ENCODE data around the gene SH3PXD2A. TPM values are rescaled to one million over a fixed set of nuclear protein-coding genes. Genes with fewer than 3 reads are reported as not detected.

The SH3PXD2A gene
- total and polyA plus RNA-seq, 10 of the 15 experiments (the other 5 are each of a cell fraction or from before 2014, with no cell fraction given) = 0.63 to 14.0 (median 4.4) TPM

DNA sequence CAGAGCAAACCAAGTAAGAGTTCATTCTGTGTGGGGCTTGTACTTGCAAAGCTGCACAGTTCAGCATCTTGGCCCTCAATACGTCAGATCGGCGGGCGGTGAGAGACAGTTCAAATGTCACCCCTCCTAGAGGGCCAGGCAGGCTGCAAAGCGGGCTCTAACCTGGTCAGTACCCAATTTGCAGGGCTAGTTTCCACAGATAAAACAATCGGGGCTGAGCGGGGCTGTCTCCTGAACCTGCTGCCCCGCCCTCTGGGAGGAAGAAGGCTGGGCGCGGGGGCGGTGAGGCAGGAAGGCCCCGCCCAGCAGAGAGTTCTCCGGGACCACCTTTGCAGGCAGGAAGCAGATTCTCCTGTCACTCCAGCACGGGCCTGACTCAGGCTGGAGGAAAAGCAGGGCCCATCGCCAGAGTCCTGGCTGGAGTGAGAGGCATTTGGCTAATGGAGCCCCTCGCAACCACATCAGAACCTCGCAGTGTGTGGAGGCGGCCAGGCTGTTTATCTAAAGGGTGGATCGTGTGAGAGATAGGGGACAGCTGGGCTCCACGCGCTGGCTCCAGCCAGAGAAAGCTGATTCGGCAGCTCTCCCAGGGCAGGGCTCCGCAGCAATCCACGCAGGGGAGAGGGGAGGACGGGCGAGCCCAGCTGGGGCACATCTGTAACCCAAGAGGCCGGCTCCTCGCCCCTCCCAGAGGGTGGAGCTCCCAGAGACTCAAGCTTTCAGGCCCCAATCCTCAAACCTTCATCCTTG lies 83.1 kb downstream of the SH3PXD2A start (continued):
- TF ChIP-seq, protein P1, sequence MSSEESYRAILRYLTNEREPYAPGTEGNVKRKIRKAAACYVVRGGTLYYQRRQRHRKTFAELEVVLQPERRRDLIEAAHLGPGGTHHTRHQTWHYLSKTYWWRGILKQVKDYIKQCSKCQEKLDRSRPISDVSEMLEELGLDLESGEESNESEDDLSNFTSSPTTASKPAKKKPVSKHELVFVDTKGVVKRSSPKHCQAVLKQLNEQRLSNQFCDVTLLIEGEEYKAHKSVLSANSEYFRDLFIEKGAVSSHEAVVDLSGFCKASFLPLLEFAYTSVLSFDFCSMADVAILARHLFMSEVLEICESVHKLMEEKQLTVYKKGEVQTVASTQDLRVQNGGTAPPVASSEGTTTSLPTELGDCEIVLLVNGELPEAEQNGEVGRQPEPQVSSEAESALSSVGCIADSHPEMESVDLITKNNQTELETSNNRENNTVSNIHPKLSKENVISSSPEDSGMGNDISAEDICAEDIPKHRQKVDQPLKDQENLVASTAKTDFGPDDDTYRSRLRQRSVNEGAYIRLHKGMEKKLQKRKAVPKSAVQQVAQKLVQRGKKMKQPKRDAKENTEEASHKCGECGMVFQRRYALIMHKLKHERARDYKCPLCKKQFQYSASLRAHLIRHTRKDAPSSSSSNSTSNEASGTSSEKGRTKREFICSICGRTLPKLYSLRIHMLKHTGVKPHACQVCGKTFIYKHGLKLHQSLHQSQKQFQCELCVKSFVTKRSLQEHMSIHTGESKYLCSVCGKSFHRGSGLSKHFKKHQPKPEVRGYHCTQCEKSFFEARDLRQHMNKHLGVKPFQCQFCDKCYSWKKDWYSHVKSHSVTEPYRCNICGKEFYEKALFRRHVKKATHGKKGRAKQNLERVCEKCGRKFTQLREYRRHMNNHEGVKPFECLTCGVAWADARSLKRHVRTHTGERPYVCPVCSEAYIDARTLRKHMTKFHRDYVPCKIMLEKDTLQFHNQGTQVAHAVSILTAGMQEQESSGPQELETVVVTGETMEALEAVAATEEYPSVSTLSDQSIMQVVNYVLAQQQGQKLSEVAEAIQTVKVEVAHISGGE (CRISPR knock-in tag; IDR thresholded peaks at IDR 0.05) = no peak
- TF ChIP-seq WRNIP1 (IDR thresholded peaks at IDR 0.05; ENCODE audit: borderline replicate concordance, low read depth, low read length) (no peak), SIN3A (IDR thresholded peaks at IDR 0.05; ENCODE audit: low read depth, low read length) (no peak), CBX3 (IDR thresholded peaks at IDR 0.05; ENCODE audit: borderline replicate concordance, low read depth) (no peak), TCF3 (IDR thresholded peaks at IDR 0.05; ENCODE audit: borderline replicate concordance, insufficient read depth, low read depth, low read length) (no peak), ZNF217 (IDR thresholded peaks at IDR 0.05) (no peak), RUNX3 (IDR thresholded peaks at IDR 0.05; ENCODE audit: low read length) (no peak), TAF1 (IDR thresholded peaks at IDR 0.05; ENCODE audit: borderline replicate concordance, low read depth, low read length) (no peak), NRF1 (conservative IDR thresholded peaks at IDR 0.05; ENCODE audit: low read depth, low read length) (no peak), CHD2 (IDR thresholded peaks at IDR 0.05; ENCODE audit: borderline replicate concordance, low read depth, low read length) (no peak), SMAD1 (IDR thresholded peaks at IDR 0.05; ENCODE audit: low read depth, partially characterized antibody) (no peak), EP300 (IDR thresholded peaks at IDR 0.05; ENCODE audit: borderline replicate concordance in 1 of 2, control insufficient read depth in 1 of 2, low read depth in 2 of 2, low read length in 2 of 2) (0 out of 4 replicates have a peak, but pooled peaks of 1 of the 2 experiments have one; percentile 6), TCF7 (IDR thresholded peaks at IDR 0.05; ENCODE audit: borderline replicate concordance) (no peak), BHLHE40 (IDR thresholded peaks at IDR 0.05; ENCODE audit: borderline replicate concordance in 1 of 2, low read depth in 2 of 2, low read length in 1 of 2) (peak in 1 of 2 experiments; percentile 22; a peak in 1 of 4 replicates)
- TF ChIP-seq, protein P2, sequence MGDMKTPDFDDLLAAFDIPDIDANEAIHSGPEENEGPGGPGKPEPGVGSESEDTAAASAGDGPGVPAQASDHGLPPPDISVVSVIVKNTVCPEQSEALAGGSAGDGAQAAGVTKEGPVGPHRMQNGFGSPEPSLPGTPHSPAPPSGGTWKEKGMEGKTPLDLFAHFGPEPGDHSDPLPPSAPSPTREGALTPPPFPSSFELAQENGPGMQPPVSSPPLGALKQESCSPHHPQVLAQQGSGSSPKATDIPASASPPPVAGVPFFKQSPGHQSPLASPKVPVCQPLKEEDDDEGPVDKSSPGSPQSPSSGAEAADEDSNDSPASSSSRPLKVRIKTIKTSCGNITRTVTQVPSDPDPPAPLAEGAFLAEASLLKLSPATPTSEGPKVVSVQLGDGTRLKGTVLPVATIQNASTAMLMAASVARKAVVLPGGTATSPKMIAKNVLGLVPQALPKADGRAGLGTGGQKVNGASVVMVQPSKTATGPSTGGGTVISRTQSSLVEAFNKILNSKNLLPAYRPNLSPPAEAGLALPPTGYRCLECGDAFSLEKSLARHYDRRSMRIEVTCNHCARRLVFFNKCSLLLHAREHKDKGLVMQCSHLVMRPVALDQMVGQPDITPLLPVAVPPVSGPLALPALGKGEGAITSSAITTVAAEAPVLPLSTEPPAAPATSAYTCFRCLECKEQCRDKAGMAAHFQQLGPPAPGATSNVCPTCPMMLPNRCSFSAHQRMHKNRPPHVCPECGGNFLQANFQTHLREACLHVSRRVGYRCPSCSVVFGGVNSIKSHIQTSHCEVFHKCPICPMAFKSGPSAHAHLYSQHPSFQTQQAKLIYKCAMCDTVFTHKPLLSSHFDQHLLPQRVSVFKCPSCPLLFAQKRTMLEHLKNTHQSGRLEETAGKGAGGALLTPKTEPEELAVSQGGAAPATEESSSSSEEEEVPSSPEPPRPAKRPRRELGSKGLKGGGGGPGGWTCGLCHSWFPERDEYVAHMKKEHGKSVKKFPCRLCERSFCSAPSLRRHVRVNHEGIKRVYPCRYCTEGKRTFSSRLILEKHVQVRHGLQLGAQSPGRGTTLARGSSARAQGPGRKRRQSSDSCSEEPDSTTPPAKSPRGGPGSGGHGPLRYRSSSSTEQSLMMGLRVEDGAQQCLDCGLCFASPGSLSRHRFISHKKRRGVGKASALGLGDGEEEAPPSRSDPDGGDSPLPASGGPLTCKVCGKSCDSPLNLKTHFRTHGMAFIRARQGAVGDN (IDR thresholded peaks at IDR 0.05) = no peak
- TF ChIP-seq, protein P3, sequence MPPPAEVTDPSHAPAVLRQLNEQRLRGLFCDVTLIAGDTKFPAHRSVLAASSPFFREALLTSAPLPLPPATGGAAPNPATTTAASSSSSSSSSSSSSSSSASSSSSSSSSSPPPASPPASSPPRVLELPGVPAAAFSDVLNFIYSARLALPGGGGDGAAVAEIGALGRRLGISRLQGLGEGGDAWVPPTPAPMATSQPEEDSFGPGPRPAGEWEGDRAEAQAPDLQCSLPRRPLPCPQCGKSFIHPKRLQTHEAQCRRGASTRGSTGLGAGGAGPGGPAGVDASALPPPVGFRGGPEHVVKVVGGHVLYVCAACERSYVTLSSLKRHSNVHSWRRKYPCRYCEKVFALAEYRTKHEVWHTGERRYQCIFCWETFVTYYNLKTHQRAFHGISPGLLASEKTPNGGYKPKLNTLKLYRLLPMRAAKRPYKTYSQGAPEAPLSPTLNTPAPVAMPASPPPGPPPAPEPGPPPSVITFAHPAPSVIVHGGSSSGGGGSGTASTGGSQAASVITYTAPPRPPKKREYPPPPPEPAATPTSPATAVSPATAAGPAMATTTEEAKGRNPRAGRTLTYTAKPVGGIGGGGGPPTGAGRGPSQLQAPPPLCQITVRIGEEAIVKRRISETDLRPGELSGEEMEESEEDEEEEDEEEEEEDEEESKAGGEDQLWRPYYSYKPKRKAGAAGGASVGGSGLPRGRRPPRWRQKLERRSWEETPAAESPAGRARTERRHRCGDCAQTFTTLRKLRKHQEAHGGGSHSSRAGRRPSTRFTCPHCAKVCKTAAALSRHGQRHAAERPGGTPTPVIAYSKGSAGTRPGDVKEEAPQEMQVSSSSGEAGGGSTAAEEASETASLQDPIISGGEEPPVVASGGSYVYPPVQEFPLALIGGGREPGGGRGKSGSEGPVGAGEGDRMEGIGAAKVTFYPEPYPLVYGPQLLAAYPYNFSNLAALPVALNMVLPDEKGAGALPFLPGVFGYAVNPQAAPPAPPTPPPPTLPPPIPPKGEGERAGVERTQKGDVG (CRISPR knock-in tag; IDR thresholded peaks at IDR 0.05) = no peak
- TF ChIP-seq, protein P4, sequence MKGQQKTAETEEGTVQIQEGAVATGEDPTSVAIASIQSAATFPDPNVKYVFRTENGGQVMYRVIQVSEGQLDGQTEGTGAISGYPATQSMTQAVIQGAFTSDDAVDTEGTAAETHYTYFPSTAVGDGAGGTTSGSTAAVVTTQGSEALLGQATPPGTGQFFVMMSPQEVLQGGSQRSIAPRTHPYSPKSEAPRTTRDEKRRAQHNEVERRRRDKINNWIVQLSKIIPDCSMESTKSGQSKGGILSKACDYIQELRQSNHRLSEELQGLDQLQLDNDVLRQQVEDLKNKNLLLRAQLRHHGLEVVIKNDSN (IDR thresholded peaks at IDR 0.05; ENCODE audit: borderline replicate concordance, extremely low read length, insufficient read depth, low read depth, low read length) = no peak

Measured in GM12878 (cell line).